Measurements from ENCODE around the gene TCERG1L. TPM values are rescaled to one million over a fixed set of nuclear protein-coding genes. Genes with fewer than 3 reads are reported as not detected.

Gene TCERG1L
- total and polyA plus RNA-seq, 9 of the 15 experiments (the other 6 are each of a cell fraction or from before 2014, with no cell fraction given): not detected

GRCh38 chr10:131063311-131063710 lies 248.2 kb downstream of the TCERG1L start:
- CTCF ChIA-PET (ENCODE audit: low intra/inter-chr PET ratio): no interaction called here
- DNase-seq (ENCODE audit: extremely low read depth in 1 of 4, low spot score in 3 of 4) (no peak), FAIRE-seq (no peak), ATAC-seq (no peak)
- intact Hi-C loops (cut with micrococcal nuclease): no loop called here
- no peak overlapping the region for H3K4me3 ChIP-seq
- no peaks in the 10 kb centered on the region for H3K36me3 ChIP-seq (ENCODE audit: control insufficient read depth, insufficient read depth, low read length)
- H2AFZ ChIP-seq (ENCODE audit: low read depth, low read length): no peak overlapping the region
- WGBS (ENCODE audit: insufficient coverage, low coverage, missing lambda C conversion rate): 0% methylated on average over 2 of the region's 2 CpGs
- POLR2A ChIA-PET: no interaction called here
- H3K4me2 ChIP-seq (ENCODE audit: insufficient read depth, low read length): no peak overlapping the region
- BruUV-seq (replicated peaks): no TSS peak
- no peaks in the 10 kb centered on the region for H3K9me1 ChIP-seq (ENCODE audit: control insufficient read depth, insufficient read depth, low read length)
- H4K20me1 ChIP-seq (replicated peaks; ENCODE audit: control insufficient read depth, insufficient read depth, low read length): no peaks in the 10 kb centered on the region
- H3K27ac ChIP-seq (ENCODE audit: extremely low read depth, low read depth, low read length): no peak overlapping the region
- H3K9ac ChIP-seq (ENCODE audit: insufficient read depth in 1 of 2, low read depth in 2 of 2, low read length in 2 of 2): no peak overlapping the region
- 0 out of 5 replicates have a peak, but pooled peaks cover 0 to 4% of the 10 kb centered on the region in 2 experiments for H3K27me3 ChIP-seq (ENCODE audit: control insufficient read depth in 2 of 2, insufficient read depth in 2 of 2, low read length in 2 of 2)
- H3K79me2 ChIP-seq (ENCODE audit: control insufficient read depth, insufficient read depth, low read length): no peaks in the 10 kb centered on the region
- TF ChIP-seq HDAC1 (IDR thresholded peaks at IDR 0.05) (no peak), CTBP1 (IDR thresholded peaks at IDR 0.05; ENCODE audit: borderline replicate concordance) (no peak), HMG20A (CRISPR knock-in tag; conservative IDR thresholded peaks at IDR 0.05) (no peak)
- H3K4me1 ChIP-seq (replicated peaks in 1 of 2; ENCODE audit: control insufficient read depth in 2 of 2, insufficient read depth in 2 of 2, low read length in 2 of 2): no peaks in the 10 kb centered on the region
- in situ Hi-C loops (cut with MboI): no loop called here
- H3K9me3 ChIP-seq (replicated peaks; ENCODE audit: control insufficient read depth, insufficient read depth, low read depth, low read length): no peaks in the 10 kb centered on the region

GRCh38 chr10:131062621-131063260 lies 248.8 kb downstream of the TCERG1L start:
- 0% methylated on average over 7 of the region's 10 CpGs for WGBS (ENCODE audit: insufficient coverage, low coverage, missing lambda C conversion rate)
- Histone ChIP-seq H3K9me1 (ENCODE audit: control insufficient read depth, insufficient read depth, low read length) (no peaks in the 10 kb centered on the region), H4K20me1 (replicated peaks; ENCODE audit: control insufficient read depth, insufficient read depth, low read length) (no peaks in the 10 kb centered on the region), H2AFZ (ENCODE audit: low read depth, low read length) (no peak overlapping the region), H3K9ac (ENCODE audit: insufficient read depth in 1 of 2, low read depth in 2 of 2, low read length in 2 of 2) (no peak overlapping the region; a peak in 1 of 4 replicates), H3K4me1 (replicated peaks in 1 of 2; ENCODE audit: control insufficient read depth in 2 of 2, insufficient read depth in 2 of 2, low read length in 2 of 2) (no peaks in the 10 kb centered on the region), H3K27ac (ENCODE audit: extremely low read depth, low read depth, low read length) (no peak overlapping the region), H3K9me3 (replicated peaks; ENCODE audit: control insufficient read depth, insufficient read depth, low read depth, low read length) (no peaks in the 10 kb centered on the region), H3K27me3 (ENCODE audit: control insufficient read depth in 2 of 2, insufficient read depth in 2 of 2, low read length in 2 of 2) (0 out of 5 replicates have a peak, but pooled peaks cover 0 to 4% of the 10 kb centered on the region in 2 experiments), H3K79me2 (ENCODE audit: control insufficient read depth, insufficient read depth, low read length) (no peaks in the 10 kb centered on the region), H3K36me3 (ENCODE audit: control insufficient read depth, insufficient read depth, low read length) (no peaks in the 10 kb centered on the region), H3K4me3 (no peak overlapping the region), H3K4me2 (ENCODE audit: insufficient read depth, low read length) (no peak overlapping the region)
- intact Hi-C loops (cut with micrococcal nuclease) (no loop called here), in situ Hi-C loops (cut with MboI) (no loop called here)
- no peak for ATAC-seq
- POLR2A ChIA-PET: no interaction called here
- CTCF ChIA-PET (ENCODE audit: low intra/inter-chr PET ratio): no interaction called here
- DNase-seq (ENCODE audit: extremely low read depth in 1 of 4, low spot score in 3 of 4): no peak
- no TSS peak for BruUV-seq (replicated peaks)
- no peak for FAIRE-seq
- TF ChIP-seq MAFF (IDR thresholded peaks at IDR 0.05; ENCODE audit: low read length): no peak
- TF ChIP-seq ZBTB9 (CRISPR knock-in tag; IDR thresholded peaks at IDR 0.05): no peak
- TF ChIP-seq CLOCK (CRISPR knock-in tag; IDR thresholded peaks at IDR 0.05; ENCODE audit: borderline replicate concordance): no peak
- TF ChIP-seq SFPQ (IDR thresholded peaks at IDR 0.05; ENCODE audit: low read depth, low read length): no peak
